Measurements from ENCODE around the gene MAD2L1. TPM values are rescaled to one million over a fixed set of nuclear protein-coding genes. Genes with fewer than 3 reads are reported as not detected.
A peak's percentile ranks its signal among the peaks of the same experiment; 100 is the strongest.
"Not testable (repeated sequence)": the region's sequence is repeated elsewhere in the genome, so short reads cannot be mapped to it uniquely, and the experiment has no call there.

The MAD2L1 gene
- polyA plus RNA-seq, 4 donors = 3.2 to 32.3 (median 18.4) TPM

GRCh38 chr4:120070196-120070595 lies 3.5 kb upstream of the MAD2L1 start:
- no peak for DNase-seq
- no peak for FAIRE-seq
- no peaks in the 10 kb centered on the region for H3K36me3 ChIP-seq (ENCODE audit: control insufficient read depth in 3 of 3, insufficient read depth in 2 of 3, low read depth in 1 of 3, low read length in 3 of 3)
- no peak overlapping the region for H3K4me3 ChIP-seq (ENCODE audit: low read depth in 1 of 3, low read length in 3 of 3)
- no peaks in the 10 kb centered on the region for H3K9me3 ChIP-seq (ENCODE audit: control insufficient read depth in 2 of 2, insufficient read depth in 1 of 2, low read depth in 1 of 2, low read length in 1 of 2)
- peaks cover 0 to 8% (median 0%) of the 10 kb centered on the region in 3 donors for H3K4me1 ChIP-seq (ENCODE audit: control insufficient read depth in 3 of 3, insufficient read depth in 2 of 3, low read depth in 1 of 3, low read length in 2 of 3)
- no peak overlapping the region for H3K27ac ChIP-seq (ENCODE audit: low read depth in 1 of 3, low read length in 2 of 3)
- 60 to 82% (median 68%) methylated on average over 2 of the region's 2 CpGs for WGBS, 3 donors
- H3K27me3 ChIP-seq (ENCODE audit: control insufficient read depth in 3 of 3, insufficient read depth in 3 of 3, low read length in 3 of 3) = no peaks in the 10 kb centered on the region

DNA sequence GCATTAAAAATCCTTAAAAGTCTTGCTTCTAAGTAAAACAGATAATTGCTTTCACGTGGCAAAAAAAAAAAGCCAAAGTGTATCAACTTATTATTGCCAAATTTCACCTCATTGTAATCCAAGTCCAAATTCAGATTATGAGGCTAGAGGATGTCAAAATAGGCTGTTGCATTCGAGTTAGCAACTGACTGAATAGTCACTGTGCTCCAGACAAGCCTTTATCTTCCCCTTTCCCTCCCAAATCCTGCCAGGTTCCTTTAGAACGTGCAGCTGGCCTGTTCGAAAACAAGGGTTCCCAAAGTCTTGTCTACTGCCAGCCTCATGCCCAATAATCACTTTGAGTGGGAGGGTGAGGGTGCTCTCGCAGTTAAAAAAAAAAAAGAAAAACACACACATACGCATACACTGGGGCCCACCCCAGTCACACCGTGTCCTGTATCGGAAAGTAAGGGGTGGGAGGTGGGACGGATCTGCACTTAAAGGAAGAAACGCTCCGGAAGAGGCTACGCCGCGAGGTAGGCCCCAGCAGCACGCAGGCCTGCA lies 603 bp downstream of the MAD2L1 start:
- no peak for FAIRE-seq
- H3K27me3 ChIP-seq (ENCODE audit: control insufficient read depth in 3 of 3, insufficient read depth in 3 of 3, low read length in 3 of 3) = no peaks in the 10 kb centered on the region
- H3K9me3 ChIP-seq (ENCODE audit: control insufficient read depth in 2 of 2, insufficient read depth in 1 of 2, low read depth in 1 of 2, low read length in 1 of 2) = no peaks in the 10 kb centered on the region
- peak overlapping the region; percentile 62 to 77 (median 75) for H3K4me3 ChIP-seq (ENCODE audit: low read depth in 1 of 3, low read length in 3 of 3)
- no peak for DNase-seq
- H3K36me3 ChIP-seq (ENCODE audit: control insufficient read depth in 3 of 3, insufficient read depth in 2 of 3, low read depth in 1 of 3, low read length in 3 of 3) = no peaks in the 10 kb centered on the region
- peak overlapping the region; percentile 65 to 97 (median 94) for H3K27ac ChIP-seq (ENCODE audit: low read depth in 1 of 3, low read length in 2 of 3)
- peaks cover 0 to 13% (median 0%) of the 10 kb centered on the region in 3 donors for H3K4me1 ChIP-seq (ENCODE audit: control insufficient read depth in 3 of 3, insufficient read depth in 2 of 3, low read depth in 1 of 3, low read length in 2 of 3)
- WGBS, 3 donors = 0 to 1% (median 0%) methylated on average over 15 of the region's 15 CpGs

DNA sequence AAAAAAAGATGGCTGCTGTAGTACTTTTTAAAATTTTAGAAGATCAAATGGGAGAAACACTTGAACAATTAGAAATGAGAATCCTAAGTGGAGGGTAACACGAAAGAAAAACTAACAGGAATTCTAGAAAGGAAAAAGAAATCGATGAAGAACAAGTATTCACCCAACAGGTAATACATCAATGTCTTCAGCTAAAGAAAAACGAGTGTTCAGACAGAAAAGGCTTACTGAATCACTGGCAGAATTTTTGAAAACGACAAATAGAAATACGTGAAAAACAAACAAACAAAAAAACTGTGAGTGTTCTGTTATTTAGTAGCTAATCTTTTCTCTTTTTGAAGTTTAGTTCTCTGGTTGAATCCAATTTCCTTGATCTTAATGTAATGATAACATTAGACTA lies 1.8 kb downstream of the MAD2L1 start:
- no peak overlapping the region for H3K4me3 ChIP-seq (ENCODE audit: low read depth in 1 of 3, low read length in 3 of 3)
- no peak overlapping the region for H3K27ac ChIP-seq (ENCODE audit: low read depth in 1 of 3, low read length in 2 of 3)
- no peaks in the 10 kb centered on the region for H3K9me3 ChIP-seq (ENCODE audit: control insufficient read depth in 2 of 2, insufficient read depth in 1 of 2, low read depth in 1 of 2, low read length in 1 of 2)
- 51 to 53% (median 53%) methylated on average over 5 of the region's 5 CpGs for WGBS, 3 donors
- no peaks in the 10 kb centered on the region for H3K36me3 ChIP-seq (ENCODE audit: control insufficient read depth in 3 of 3, insufficient read depth in 2 of 3, low read depth in 1 of 3, low read length in 3 of 3)
- H3K4me1 ChIP-seq (ENCODE audit: control insufficient read depth in 3 of 3, insufficient read depth in 2 of 3, low read depth in 1 of 3, low read length in 2 of 3) = peaks cover 0 to 13% (median 0%) of the 10 kb centered on the region in 3 donors
- no peak for FAIRE-seq
- no peak for DNase-seq
- H3K27me3 ChIP-seq (ENCODE audit: control insufficient read depth in 3 of 3, insufficient read depth in 3 of 3, low read length in 3 of 3) = no peaks in the 10 kb centered on the region

DNA sequence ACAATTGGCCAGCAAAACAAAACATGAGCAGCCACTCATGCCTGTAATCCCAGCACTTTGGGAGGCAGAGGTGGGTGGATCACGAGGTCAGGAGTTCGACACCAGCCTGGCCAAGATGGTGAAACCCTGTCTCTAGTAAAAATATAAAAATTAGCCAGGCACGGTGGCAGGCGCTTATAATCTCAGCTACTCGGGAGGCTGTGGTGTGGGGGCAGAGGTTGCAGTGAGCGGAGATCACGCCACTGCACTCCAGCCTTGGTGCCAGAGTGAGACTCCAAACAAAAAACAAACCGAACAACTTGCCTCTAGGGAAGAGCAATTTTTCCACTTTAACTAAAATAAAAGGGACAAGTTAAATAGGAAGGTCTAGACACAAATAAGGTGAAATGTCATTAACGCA lies 2.9 kb downstream of the MAD2L1 start:
- DNase-seq; H3K9me3 ChIP-seq (ENCODE audit: control insufficient read depth in 2 of 2, insufficient read depth in 1 of 2, low read depth in 1 of 2, low read length in 1 of 2); H3K4me3 ChIP-seq (ENCODE audit: low read depth in 1 of 3, low read length in 3 of 3); FAIRE-seq; H3K27ac ChIP-seq (ENCODE audit: low read depth in 1 of 3, low read length in 2 of 3); H3K27me3 ChIP-seq (ENCODE audit: control insufficient read depth in 3 of 3, insufficient read depth in 3 of 3, low read length in 3 of 3); H3K36me3 ChIP-seq (ENCODE audit: control insufficient read depth in 3 of 3, insufficient read depth in 2 of 3, low read depth in 1 of 3, low read length in 3 of 3): not testable (repeated sequence)
- H3K4me1 ChIP-seq (ENCODE audit: control insufficient read depth in 3 of 3, insufficient read depth in 2 of 3, low read depth in 1 of 3, low read length in 2 of 3) = peaks cover 0 to 13% (median 0%) of the 10 kb centered on the region in 3 donors
- WGBS, 3 donors = 91 to 95% (median 92%) methylated on average over 9 of the region's 9 CpGs

- Histone ChIP-seq H3K36me3 (ENCODE audit: control insufficient read depth in 3 of 3, insufficient read depth in 2 of 3, low read depth in 1 of 3, low read length in 3 of 3) (peaks cover 0 to 4% (median 0%) of the 10 kb centered on the region in 3 donors), H3K4me3 (ENCODE audit: low read depth in 1 of 3, low read length in 3 of 3) (no peak overlapping the region), H3K27me3 (ENCODE audit: control insufficient read depth in 3 of 3, insufficient read depth in 3 of 3, low read length in 3 of 3) (no peaks in the 10 kb centered on the region), H3K9me3 (ENCODE audit: control insufficient read depth in 2 of 2, insufficient read depth in 1 of 2, low read depth in 1 of 2, low read length in 1 of 2) (no peaks in the 10 kb centered on the region), H3K4me1 (ENCODE audit: control insufficient read depth in 3 of 3, insufficient read depth in 2 of 3, low read depth in 1 of 3, low read length in 2 of 3) (peaks cover 0 to 10% (median 0%) of the 10 kb centered on the region in 3 donors), H3K27ac (ENCODE audit: low read depth in 1 of 3, low read length in 2 of 3) (no peak overlapping the region)
- FAIRE-seq (no peak), DNase-seq (no peak)
- WGBS, 3 donors = 72 to 83% (median 73%) methylated on average over 5 of the region's 5 CpGs
These were observed 3.9 kb downstream of the MAD2L1 start for GRCh38 chr4:120062663-120063195.

GRCh38 chr4:120059036-120059435 lies 7.6 kb downstream of the MAD2L1 start:
- Histone ChIP-seq H3K4me3 (ENCODE audit: low read depth in 1 of 3, low read length in 3 of 3) (no peak overlapping the region), H3K27me3 (ENCODE audit: control insufficient read depth in 3 of 3, insufficient read depth in 3 of 3, low read length in 3 of 3) (no peaks in the 10 kb centered on the region), H3K9me3 (ENCODE audit: control insufficient read depth in 2 of 2, insufficient read depth in 1 of 2, low read depth in 1 of 2, low read length in 1 of 2) (no peaks in the 10 kb centered on the region), H3K27ac (ENCODE audit: low read depth in 1 of 3, low read length in 2 of 3) (peak overlapping the region in 1 of 3 donors; percentile 59), H3K36me3 (ENCODE audit: control insufficient read depth in 3 of 3, insufficient read depth in 2 of 3, low read depth in 1 of 3, low read length in 3 of 3) (peaks cover 0 to 4% (median 0%) of the 10 kb centered on the region in 3 donors), H3K4me1 (ENCODE audit: control insufficient read depth in 3 of 3, insufficient read depth in 2 of 3, low read depth in 1 of 3, low read length in 2 of 3) (peaks cover 0 to 5% (median 0%) of the 10 kb centered on the region in 3 donors)
- DNase-seq (peak; percentile 71 to 86), FAIRE-seq (peak; percentile 33)
- WGBS, 3 donors = 18 to 54% (median 33%) methylated on average over 1 of the region's 1 CpG

- Histone ChIP-seq H3K4me1 (ENCODE audit: control insufficient read depth in 3 of 3, insufficient read depth in 2 of 3, low read depth in 1 of 3, low read length in 2 of 3) (peaks cover 0 to 3% (median 0%) of the 10 kb centered on the region in 3 donors), H3K9me3 (ENCODE audit: control insufficient read depth in 2 of 2, insufficient read depth in 1 of 2, low read depth in 1 of 2, low read length in 1 of 2) (no peaks in the 10 kb centered on the region), H3K27ac (ENCODE audit: low read depth in 1 of 3, low read length in 2 of 3) (no peak overlapping the region), H3K27me3 (ENCODE audit: control insufficient read depth in 3 of 3, insufficient read depth in 3 of 3, low read length in 3 of 3) (no peaks in the 10 kb centered on the region), H3K36me3 (ENCODE audit: control insufficient read depth in 3 of 3, insufficient read depth in 2 of 3, low read depth in 1 of 3, low read length in 3 of 3) (peaks cover 0 to 4% (median 0%) of the 10 kb centered on the region in 3 donors), H3K4me3 (ENCODE audit: low read depth in 1 of 3, low read length in 3 of 3) (no peak overlapping the region)
- DNase-seq (no peak), FAIRE-seq (no peak)
These were observed 9.2 kb downstream of the MAD2L1 start for GRCh38 chr4:120057416-120057815.

GRCh38 chr4:120056246-120056645 lies 10.4 kb downstream of the MAD2L1 start:
- Histone ChIP-seq H3K36me3 (ENCODE audit: control insufficient read depth in 3 of 3, insufficient read depth in 2 of 3, low read depth in 1 of 3, low read length in 3 of 3) (peaks cover 0 to 4% (median 0%) of the 10 kb centered on the region in 3 donors), H3K4me3 (ENCODE audit: low read depth in 1 of 3, low read length in 3 of 3) (no peak overlapping the region), H3K27ac (ENCODE audit: low read depth in 1 of 3, low read length in 2 of 3) (no peak overlapping the region), H3K4me1 (ENCODE audit: control insufficient read depth in 3 of 3, insufficient read depth in 2 of 3, low read depth in 1 of 3, low read length in 2 of 3) (peaks cover 0 to 3% (median 0%) of the 10 kb centered on the region in 3 donors), H3K27me3 (ENCODE audit: control insufficient read depth in 3 of 3, insufficient read depth in 3 of 3, low read length in 3 of 3) (no peaks in the 10 kb centered on the region), H3K9me3 (ENCODE audit: control insufficient read depth in 2 of 2, insufficient read depth in 1 of 2, low read depth in 1 of 2, low read length in 1 of 2) (no peaks in the 10 kb centered on the region)
- no peak for DNase-seq
- peak; percentile 57 for FAIRE-seq

DNA sequence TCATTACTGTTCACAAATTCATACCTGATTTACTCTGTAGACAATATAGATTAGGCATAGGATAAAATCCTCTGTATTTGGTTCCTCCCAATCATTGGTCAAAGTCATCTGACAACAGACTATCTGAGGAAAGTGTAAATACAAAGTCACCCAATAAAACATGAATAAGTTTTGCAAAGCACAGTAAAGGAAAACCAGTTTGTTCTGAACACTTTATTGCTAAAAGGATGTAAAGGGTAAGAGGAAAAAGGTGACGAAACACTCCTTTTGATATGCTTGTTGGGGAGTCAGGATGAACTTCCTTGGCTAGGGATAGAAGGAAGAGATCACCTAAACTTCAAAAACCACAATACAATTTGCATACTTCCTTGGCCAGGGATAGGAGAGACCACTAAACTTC lies 10.9 kb downstream of the MAD2L1 start:
- FAIRE-seq = no peak

More for the DNA sequence above, 10.9 kb downstream of the MAD2L1 start:
- no peaks in the 10 kb centered on the region for H3K27me3 ChIP-seq (ENCODE audit: control insufficient read depth in 3 of 3, insufficient read depth in 3 of 3, low read length in 3 of 3)
- peaks cover 0 to 3% (median 0%) of the 10 kb centered on the region in 3 donors for H3K4me1 ChIP-seq (ENCODE audit: control insufficient read depth in 3 of 3, insufficient read depth in 2 of 3, low read depth in 1 of 3, low read length in 2 of 3)
- 84 to 97% (median 86%) methylated on average over 1 of the region's 1 CpG for WGBS, 3 donors
- no peaks in the 10 kb centered on the region for H3K9me3 ChIP-seq (ENCODE audit: control insufficient read depth in 2 of 2, insufficient read depth in 1 of 2, low read depth in 1 of 2, low read length in 1 of 2)
- H3K36me3 ChIP-seq (ENCODE audit: control insufficient read depth in 3 of 3, insufficient read depth in 2 of 3, low read depth in 1 of 3, low read length in 3 of 3) = peaks cover 0 to 4% (median 0%) of the 10 kb centered on the region in 3 donors
- DNase-seq = peak in 1 of 2 donors; percentile 21
- H3K4me3 ChIP-seq (ENCODE audit: low read depth in 1 of 3, low read length in 3 of 3) = no peak overlapping the region
- no peak overlapping the region for H3K27ac ChIP-seq (ENCODE audit: low read depth in 1 of 3, low read length in 2 of 3)
